GM21723 (cell line): ENCODE data around the gene NOC4L.
"Not testable (repeated sequence)": the region's sequence is repeated elsewhere in the genome, so short reads cannot be mapped to it uniquely, and the experiment has no call there.

Experiments used
- ATAC-seq: cut with Tn5 transposase; IDR thresholded peaks from one replicate; pipeline ENCODE4 v1.9.1; 2021; ENCODE audit warnings: mild to moderate bottlenecking, moderate library complexity; ENCODE audit not compliant: unreplicated experiment

NOC4L gene

GRCh38 chr12:132123970-132124765 is 20.1 kb upstream of the NOC4L start:
- no peak for ATAC-seq

GRCh38 chr12:132124766-132125425 is 19.4 kb upstream of the NOC4L start:
- no peak for ATAC-seq

DNA sequence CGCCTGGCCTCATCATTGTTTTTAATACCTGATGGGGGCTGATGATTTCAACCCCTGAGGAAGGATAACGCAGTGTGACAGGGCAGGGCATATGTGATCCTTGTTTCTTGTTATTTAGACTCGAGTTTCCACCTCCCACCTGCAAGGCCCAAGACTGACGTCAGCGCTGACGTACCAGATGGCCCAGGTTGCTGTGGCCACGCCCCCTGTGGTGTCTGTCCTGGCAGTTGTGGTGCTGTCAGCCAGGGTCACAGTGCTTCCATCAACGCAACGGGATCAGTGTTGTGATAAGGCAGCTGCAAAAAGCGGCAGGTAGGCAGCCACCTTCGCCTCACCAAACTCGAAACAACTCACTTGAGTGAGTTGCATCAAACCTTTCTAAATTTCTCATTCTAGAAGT is 18.5 kb upstream of the NOC4L start:
- ATAC-seq = no peak

- ATAC-seq = no peak
Observed at GRCh38 chr12:132127041-132127440, 17.2 kb upstream of the NOC4L start.

GRCh38 chr12:132129007-132129406 is 15.2 kb upstream of the NOC4L start:
- no peak for ATAC-seq

DNA sequence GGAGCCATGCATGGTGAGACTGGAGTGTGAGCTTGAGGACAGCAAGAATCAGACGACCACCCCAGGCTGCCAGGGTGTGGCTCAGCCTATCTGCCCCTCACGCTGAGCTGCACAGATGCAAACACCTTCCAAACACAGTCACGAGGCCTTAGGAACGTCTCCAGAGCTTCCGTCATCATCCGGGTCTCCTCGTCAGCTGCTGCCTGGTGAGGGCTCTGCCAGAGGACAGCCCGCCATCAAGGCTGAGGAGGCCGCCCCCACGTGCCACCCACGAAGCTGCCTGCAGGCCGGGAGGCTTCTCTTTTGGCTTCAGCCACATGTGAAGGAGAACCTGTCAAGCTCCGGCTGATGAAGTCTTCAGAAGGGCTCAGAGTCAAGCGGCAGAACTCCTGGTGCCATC is 13.6 kb upstream of the NOC4L start:
- ATAC-seq = no peak

DNA sequence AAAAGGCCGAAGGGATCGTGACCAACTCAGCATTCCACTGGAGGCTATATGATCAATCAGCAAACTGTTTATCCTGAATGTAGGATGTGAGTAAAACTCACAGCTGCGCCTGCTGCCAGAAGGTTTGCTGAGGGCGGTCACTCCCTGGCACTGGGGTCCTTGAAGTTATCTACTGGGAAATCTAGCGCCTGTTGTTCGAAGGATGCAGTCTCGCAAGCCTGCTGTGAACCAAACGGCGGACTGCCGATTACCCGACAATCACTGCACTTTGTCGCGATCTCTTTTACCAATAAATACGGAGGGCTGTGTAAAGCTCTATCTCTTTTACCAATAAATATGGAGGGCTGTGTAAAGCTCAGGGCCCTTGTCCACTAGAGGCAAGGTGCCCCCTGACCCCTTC is 13.0 kb upstream of the NOC4L start:
- no peak for ATAC-seq

DNA sequence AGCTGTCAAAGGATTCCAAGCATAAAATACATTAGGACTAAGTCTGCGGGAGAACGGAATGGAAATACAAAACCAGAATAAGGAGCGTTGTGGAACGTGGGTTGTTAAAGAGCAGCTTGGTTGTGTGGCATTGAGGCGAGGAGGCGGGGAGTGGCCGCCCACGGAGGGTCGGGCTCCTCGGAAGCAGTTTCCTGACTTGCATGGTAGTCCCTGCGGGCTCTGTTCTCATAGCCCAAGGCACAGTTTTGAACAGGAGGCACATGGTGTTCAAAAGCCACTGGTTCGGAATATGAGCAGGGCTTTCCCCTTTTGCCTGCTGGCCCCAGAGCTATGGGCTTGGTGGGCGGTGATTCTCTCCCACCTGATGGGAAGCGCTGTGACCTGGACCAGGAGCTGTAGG is 12.3 kb upstream of the NOC4L start:
- no peak for ATAC-seq

DNA sequence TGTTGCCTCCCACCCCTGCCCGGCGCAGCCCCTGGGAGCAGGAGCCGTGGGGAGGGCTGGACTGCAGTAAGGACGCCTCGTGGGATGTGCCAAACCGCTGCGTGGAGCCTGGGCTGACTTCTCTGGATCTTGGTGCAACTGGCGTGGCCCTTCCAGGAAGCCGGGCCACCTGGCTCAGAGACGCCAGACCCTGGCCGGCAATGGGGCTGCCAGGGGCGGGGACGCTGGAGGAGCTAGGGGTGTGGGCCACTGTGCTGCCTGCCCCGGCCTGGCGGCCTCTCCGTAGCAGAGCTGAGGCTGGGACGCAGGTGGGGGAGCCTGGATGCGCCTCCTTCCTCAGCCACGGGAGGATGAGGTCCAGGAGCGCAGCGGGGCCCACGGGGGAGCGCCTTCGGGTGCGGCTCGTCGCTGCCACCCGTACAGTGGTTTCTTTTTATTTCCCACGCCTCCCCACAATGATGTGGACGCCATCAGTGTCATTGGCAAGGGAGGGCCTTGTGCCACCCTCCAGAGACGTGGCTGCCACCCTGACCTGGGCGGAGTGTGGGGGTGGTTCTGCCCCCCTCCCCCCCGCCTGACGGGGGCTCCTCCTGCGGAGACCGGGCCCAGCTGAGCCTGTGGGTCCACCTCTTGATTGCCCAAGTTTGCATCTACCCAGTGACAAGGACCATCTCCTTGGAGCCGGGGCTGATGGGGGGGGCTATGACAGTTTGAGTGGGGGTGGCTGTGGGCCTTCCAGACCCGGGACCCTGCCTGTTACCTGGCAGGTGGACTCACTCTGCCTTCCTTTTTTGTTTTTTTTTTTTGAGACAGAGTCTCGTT is 11.4 kb upstream of the NOC4L start:
- ATAC-seq = no peak

DNA sequence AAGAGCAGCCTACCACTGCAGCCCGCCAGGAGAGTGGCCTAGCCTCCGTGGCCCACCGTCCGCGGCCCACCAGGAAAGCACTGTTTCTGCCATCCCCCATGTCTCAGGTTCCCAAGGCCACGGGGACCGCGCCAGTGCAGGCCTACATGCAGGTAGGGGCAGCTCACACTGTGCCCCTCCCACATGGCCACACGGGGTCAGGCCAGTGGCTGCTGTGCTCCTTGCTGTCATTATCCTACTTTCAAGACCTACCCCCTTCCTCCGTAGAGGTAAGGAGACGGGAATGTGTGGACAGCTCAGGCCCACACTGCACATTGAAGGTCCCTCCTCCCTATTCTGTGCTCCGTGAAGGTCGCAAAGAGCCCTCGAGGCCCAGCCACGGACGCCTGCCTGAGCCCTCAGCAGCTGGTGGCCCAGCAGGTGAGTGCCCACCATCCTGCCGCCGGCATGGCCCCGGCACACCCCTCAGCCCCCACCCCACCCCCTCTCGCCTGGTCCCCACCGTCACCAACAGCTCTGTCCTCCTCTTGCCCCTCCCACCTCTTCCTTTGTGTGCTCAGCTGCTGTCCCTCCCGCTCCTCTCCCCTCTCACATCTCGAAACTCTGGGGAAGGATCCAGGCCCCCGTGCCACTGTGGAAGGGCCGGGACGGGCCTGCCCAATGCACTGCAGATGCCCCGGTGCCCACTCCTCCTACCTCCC is 10.2 kb upstream of the NOC4L start:
- no peak for ATAC-seq

DNA sequence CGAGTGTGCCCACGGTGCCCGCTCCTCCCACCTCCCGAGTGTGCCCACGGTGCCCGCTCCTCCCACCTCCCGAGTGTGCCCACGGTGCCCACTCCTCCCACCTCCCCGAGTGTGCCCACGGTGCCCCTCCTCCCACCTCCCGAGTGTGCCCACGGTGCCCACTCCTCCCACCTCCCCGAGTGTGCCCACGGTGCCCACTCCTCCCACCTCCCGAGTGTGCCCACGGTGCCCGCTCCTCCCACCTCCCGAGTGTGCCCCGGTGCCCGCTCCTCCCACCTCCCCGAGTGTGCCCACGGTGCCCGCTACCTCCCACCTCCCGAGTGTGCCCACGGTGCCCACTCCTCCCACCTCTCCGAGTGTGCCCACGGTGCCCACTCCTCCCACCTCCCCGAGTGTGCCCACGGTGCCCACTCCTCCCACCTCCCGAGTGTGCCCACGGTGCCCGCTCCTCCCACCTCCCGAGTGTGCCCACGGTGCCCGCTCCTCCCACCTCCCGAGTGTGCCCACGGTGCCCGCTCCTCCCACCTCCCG is 9.5 kb upstream of the NOC4L start:
- not testable (repeated sequence) for ATAC-seq

DNA sequence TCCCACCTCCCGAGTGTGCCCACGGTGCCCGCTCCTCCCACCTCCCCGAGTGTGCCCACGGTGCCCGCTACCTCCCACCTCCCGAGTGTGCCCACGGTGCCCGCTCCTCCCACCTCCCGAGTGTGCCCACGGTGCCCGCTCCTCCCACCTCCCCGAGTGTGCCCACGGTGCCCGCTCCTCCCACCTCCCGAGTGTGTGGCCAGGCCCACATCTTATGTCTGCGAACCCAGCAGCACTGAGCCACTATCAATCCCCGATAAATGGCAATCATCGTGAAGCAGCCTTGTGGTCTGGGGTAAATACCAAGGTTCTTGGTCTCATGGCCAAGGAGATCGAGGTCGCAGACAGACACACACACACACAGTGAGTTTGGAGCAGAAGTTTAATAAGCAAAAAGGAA is 8.0 kb upstream of the NOC4L start:
- not testable (repeated sequence) for ATAC-seq

GRCh38 chr12:132137483-132138125 is 6.7 kb upstream of the NOC4L start:
- ATAC-seq = no peak

DNA sequence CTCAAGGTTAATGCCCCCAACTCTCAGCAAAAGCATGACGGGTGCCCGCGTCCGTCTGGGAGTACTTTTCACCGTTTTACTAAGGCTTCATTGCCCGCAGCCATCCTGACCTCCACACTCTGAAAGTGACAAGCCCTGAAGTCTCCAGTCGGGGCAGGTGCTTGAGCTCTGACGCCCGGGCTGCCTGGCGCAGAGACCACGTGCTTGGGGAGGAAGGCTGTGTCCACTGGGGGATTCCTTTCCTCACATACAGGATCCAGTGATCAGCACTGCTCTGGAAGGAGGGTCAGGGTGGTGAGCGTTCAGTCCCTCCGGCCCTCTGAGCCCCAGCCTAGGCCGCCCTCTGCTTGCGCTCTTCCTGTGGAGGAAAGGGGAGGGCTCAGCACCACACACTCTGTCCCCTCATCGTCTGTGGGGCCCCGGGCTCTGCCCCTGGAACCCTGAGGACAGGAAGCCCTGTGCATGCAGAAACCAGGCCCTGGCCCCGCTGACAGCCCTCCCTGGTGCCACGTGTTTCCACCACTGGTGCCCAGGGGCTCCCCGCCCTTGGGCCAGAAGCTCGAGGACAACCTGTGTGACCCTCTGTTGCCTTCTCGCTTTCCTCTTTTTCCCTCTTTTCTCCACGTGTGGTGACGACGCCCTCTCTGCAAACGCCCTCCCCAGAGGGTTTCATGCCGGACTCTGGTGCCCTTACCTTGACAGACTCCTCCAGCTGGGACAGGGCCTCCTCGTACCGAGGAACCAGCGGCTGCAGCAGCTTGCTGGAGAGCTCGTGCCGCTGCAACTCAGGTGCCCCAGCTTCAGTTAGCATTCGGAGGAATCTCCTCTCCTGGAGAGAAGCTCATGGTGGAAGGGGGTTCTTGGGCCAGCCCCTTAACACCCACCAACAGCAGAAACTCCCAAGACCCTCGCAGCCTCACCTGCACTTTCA is 5.1 kb upstream of the NOC4L start:
- no peak for ATAC-seq

DNA sequence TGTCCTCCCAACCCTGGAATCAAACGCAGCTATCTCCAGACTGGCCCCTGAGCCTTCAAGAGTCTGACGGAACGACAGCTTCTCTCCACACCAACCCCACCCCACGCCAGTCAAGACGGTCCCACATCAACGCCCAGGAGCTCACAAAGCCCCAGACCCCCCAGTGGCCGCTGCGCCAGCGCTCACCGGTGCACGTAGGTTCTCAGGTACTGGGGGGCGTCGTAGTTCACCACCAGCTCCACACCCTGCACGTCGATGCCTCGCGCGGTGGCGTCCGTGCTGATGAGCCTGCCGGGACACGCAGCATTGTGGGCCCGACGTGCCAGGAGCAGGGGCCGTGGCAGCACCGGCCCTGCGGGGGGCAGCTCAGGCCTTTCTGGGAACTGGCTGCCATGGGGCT is 4.3 kb upstream of the NOC4L start:
- no peak for ATAC-seq

GRCh38 chr12:132140501-132140900 is 3.8 kb upstream of the NOC4L start:
- ATAC-seq = no peak

DNA sequence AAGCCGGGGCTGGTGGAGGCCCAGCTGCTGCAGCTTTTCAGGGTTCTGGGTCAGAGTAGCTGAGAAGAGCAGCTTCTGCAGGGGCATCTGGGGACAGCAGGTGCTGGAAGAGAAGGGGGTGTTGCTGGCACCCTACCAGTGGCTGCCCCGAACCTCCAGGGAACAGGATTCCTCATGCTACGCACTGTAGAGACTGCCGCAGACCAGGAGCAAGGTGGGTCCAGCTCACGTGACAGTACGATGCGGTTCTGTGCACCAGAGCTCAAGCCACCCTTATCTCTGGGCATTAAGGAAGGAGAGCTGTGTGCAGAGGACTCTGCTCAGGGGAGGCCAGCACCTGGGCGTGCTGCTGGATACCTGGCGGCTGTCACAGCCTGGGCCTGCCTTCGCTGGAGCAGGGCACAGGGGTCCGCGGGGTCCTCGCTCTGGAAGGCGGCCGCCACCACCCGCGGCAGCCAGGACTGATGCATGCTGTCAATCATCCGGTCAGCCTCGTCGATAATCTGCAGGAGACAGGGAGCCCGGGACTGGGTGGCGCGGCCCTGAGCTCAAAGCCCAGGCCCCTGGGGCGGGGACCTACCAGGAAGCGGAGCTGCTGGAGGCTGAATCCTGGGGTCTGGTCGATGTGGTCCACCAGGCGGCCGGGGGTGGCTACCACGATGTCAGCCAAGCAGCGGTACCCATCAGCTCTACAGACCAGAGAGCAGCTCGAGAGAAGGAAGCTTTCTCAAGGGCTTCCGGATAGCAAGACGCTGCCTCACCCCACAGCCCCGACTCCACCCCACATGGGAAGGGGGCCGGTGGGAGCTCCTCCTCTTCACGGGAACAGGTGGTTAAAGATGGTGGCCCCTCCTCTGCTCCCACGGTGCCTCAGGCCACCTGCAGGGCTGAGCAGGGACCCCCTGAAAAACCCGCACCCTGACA is 3.1 kb upstream of the NOC4L start:
- ATAC-seq = no peak

GRCh38 chr12:132141976-132142678 is 2.1 kb upstream of the NOC4L start:
- ATAC-seq = no peak
